MCF 10A (cell line): ENCODE results near the gene CYP4A11. TPM values are rescaled to one million over a fixed set of nuclear protein-coding genes. Genes with fewer than 3 reads are reported as not detected.

Experiments used
- BruUV-seq: library from RNA; stranded (reverse); fragments of 400-500 nt; replicated peaks from 2 replicates; lab custom pipeline; 2021; lab: Mats Ljungman, UMichigan
- CTCF ChIA-PET: fragments of 300-600 bp; sonication (Branson Sonifier 250); formaldehyde crosslinking; extraction: SDS; loops from one replicate; lab custom pipeline; 2021; ENCODE audit warnings: antibody characterized with exemption, inconsistent platforms; lab: Yijun Ruan, JAX
- POLR2A ChIA-PET: fragments of 300-600, 350-650 bp; sonication (Branson Sonifier 250); formaldehyde crosslinking; extraction: SDS; loops from one replicate; lab custom pipeline; 2020; ENCODE audit warnings: antibody characterized with exemption, inconsistent platforms; lab: Yijun Ruan, JAX
- DNase-seq: peaks from one replicate; pipeline ENCODE4 v3.0.0-alpha.2; 2018; ENCODE audit not compliant: unreplicated experiment
- H3K27ac Mint-ChIP-seq: one replicate; pipeline ENCODE4 v1.8.0; 2022; ENCODE audit warnings: mild to moderate bottlenecking, low read depth, mixed read lengths; ENCODE audit not compliant: unreplicated experiment
- H3K27me3 Mint-ChIP-seq: one replicate; pipeline ENCODE4 v1.8.0; 2022; ENCODE audit warnings: mixed read lengths; ENCODE audit not compliant: insufficient read depth, unreplicated experiment
- H3K36me3 Mint-ChIP-seq: one replicate; pipeline ENCODE4 v1.8.0; 2022; ENCODE audit warnings: mild to moderate bottlenecking, moderate library complexity, mixed read lengths; ENCODE audit not compliant: insufficient read depth, unreplicated experiment
- H3K4me1 Mint-ChIP-seq: one replicate; pipeline ENCODE4 v1.8.0; 2022; ENCODE audit warnings: mixed read lengths; ENCODE audit not compliant: insufficient read depth, unreplicated experiment
- H3K4me3 Mint-ChIP-seq: one replicate; pipeline ENCODE4 v1.8.0; 2022; ENCODE audit warnings: mild to moderate bottlenecking, moderate library complexity, mixed read lengths; ENCODE audit not compliant: unreplicated experiment
- H3K9me3 Mint-ChIP-seq: one replicate; pipeline ENCODE4 v1.8.0; 2022; ENCODE audit warnings: mixed read lengths; ENCODE audit not compliant: unreplicated experiment
- CTCF ChIP-seq: fragments of 200-600 bp; IDR thresholded peaks from one replicate; pipeline ENCODE4 v1.8.0; 2022; ENCODE audit warnings: antibody characterized with exemption, mild to moderate bottlenecking; ENCODE audit not compliant: unreplicated experiment
- intact Hi-C: fragments of 100-400 bp; cut with micrococcal nuclease; formaldehyde crosslinking; loops from 2 replicates; pipeline ENCODE4 v1.14.1; 2022
- total RNA-seq: library from RNA; stranded (reverse); gene quantifications from 2 replicates; pipeline ENCODE4 v1.2.3, GENCODE V29; 2022

CYP4A11 gene
- total RNA-seq, 1 experiment from 2014 or later, result not detected

- DNase-seq, result no peak
- no TSS peak for BruUV-seq
- intact Hi-C loops, result no loop called here
- Mint-ChIP-seq H3K9me3 (no peaks in the 10 kb centered on the region), H3K4me1 (peaks cover 14% of the 10 kb centered on the region), H3K4me3 (no peak overlapping the region), H3K36me3 (no peaks in the 10 kb centered on the region), H3K27me3 (peaks cover 3% of the 10 kb centered on the region), H3K27ac (no peak overlapping the region)
- CTCF ChIA-PET, result no interaction called here
- TF ChIP-seq CTCF, result no peak
- POLR2A ChIA-PET, result no interaction called here
These were observed 810 bp upstream of the CYP4A11 start for GRCh38 chr1:46942086-46942485.

GRCh38 chr1:46940307-46940706 is 969 bp downstream of the CYP4A11 start:
- DNase-seq, result no peak
- Mint-ChIP-seq H3K36me3 (no peaks in the 10 kb centered on the region), H3K27me3 (peaks cover 11% of the 10 kb centered on the region), H3K9me3 (no peaks in the 10 kb centered on the region), H3K4me1 (peaks cover 9% of the 10 kb centered on the region), H3K27ac (no peak overlapping the region), H3K4me3 (no peak overlapping the region)
- TF ChIP-seq CTCF, result no peak
- ChIA-PET CTCF (interaction anchor here (0.6 to 0.7 kb wide), 2 partner anchors 97 to 215 kb away, joined by 3 to 4 read pairs; no protein-coding TSS in a partner anchor), POLR2A (interaction anchor here (0.6 kb wide), 1 partner anchor 131 kb away, joined by 3 read pairs; no protein-coding TSS in a partner anchor)
- BruUV-seq, result no TSS peak
- intact Hi-C loops, result no loop called here

- no peaks in the 10 kb centered on the region for H3K36me3 Mint-ChIP-seq
These were observed 4.0 kb downstream of the CYP4A11 start for GRCh38 chr1:46937270-46937669.

GRCh38 chr1:46936788-46937187 is 4.5 kb downstream of the CYP4A11 start:
- no peak for TF ChIP-seq CTCF
- H3K27me3 Mint-ChIP-seq, result peaks cover 11% of the 10 kb centered on the region

More at GRCh38 chr1:46937270-46937669, 4.0 kb downstream of the CYP4A11 start:
- ChIA-PET CTCF (no interaction called here), POLR2A (no interaction called here)
- H3K4me1 Mint-ChIP-seq, result peaks cover 5% of the 10 kb centered on the region
- TF ChIP-seq CTCF, result no peak
- peaks cover 11% of the 10 kb centered on the region for H3K27me3 Mint-ChIP-seq
- no TSS peak for BruUV-seq
- H3K27ac Mint-ChIP-seq, result no peak overlapping the region
- no peak for DNase-seq
- H3K4me3 Mint-ChIP-seq, result no peak overlapping the region
- H3K9me3 Mint-ChIP-seq, result no peaks in the 10 kb centered on the region
- intact Hi-C loops, result no loop called here

More at GRCh38 chr1:46936788-46937187, 4.5 kb downstream of the CYP4A11 start:
- H3K9me3 Mint-ChIP-seq, result no peaks in the 10 kb centered on the region
- H3K27ac Mint-ChIP-seq, result no peak overlapping the region
- no peak overlapping the region for H3K4me3 Mint-ChIP-seq
- ChIA-PET CTCF (no interaction called here), POLR2A (no interaction called here)
- H3K4me1 Mint-ChIP-seq, result peaks cover under 1% of the 10 kb centered on the region
- H3K36me3 Mint-ChIP-seq, result no peaks in the 10 kb centered on the region
- intact Hi-C loops, result no loop called here
- BruUV-seq, result no TSS peak
- DNase-seq, result no peak
